ELF-1 (cell line): Measurements from ENCODE around the gene PTGES3.
"Not testable (repeated sequence)": the region's sequence is repeated elsewhere in the genome, so short reads cannot be mapped to it uniquely, and the experiment has no call there.

Source experiments
- DNase-seq: peaks from one replicate; pipeline ENCODE4 v3.0.0-alpha.2; 2016; ENCODE audit warnings: low read depth, low spot score

The PTGES3 gene

DNA sequence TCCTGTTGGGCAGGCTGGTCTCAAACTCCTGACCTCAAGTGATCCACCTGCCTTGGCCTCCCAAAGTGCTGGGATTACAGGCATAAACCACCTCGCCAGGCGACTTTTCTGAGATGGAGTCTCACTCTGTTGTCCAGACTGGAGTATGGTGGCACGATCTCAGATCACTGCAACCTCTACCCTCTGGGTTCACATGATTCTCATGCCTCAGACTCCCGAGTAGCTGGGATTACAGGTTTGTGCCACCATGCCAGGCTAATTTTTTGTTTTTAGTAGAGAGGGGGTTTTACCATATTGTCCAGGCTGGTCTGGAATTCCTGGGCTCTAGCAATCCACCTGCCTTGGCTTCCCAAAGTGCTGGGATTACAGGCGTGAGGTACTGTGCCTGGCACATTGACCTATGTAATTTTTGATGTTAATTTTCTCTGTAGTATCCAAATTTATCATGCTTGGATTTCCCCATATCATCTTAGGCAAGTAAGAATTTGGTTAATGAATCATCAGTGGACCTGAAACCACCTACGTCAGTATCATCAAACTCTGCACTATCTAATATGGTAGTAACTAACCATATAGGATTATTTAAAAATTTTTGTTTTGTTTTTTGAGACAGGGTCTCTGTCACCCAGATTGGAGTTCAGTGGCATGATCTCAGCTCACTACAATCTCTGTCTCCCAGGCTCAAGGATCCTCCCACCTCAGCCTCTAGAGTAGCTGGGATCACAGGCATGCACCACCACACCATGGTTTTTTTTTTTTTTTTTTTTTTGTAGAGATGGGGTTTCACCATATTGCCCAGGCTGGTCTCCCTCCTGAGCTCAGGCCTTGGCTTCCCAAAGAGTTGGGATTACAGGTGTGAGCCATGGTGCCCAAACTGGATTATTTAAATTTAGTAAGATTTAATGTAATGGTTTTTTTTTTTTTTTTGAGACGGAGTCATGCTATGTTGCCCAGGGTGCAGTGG is 30.4 kb downstream of the PTGES3 start:
- no peak for DNase-seq

DNA sequence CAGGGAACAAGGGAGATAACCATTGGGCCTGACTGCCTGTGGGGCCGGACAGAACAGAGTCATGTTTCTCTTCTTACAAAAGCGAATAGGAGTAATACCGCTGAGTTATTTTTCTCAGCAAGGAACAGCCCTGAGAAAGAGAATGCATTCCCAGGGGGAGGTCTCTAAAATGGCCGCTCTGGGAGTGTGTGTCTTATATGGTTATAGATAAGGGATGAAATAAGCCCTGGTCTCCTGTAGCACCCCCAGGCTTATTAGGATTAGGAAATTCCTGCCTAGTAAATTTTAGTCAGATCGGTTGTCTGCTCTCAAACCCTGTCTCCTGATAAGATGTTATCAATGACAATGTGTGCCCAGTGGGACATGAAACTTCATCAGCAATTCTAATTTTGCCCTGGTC is 34.3 kb downstream of the PTGES3 start:
- DNase-seq = not testable (repeated sequence)

DNA sequence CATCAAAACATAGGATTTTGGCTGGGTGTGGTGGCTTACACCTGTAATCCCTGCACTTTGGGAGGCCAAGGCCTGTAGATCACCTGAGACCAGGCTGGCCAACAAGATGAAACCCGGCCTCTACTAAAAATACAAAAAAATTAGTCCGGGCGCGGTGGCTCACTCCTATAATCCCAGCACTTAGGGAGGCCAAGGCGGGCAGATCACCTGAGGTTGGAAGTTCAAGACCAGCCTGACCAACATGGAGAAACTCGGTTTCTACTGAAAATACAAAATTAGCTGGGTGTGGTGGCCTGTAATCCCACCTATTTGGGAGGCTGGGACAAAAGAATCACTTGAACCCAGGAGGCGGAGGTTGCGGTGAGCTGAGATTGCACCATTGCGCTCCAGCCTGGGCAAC is 40.1 kb downstream of the PTGES3 start:
- not testable (repeated sequence) for DNase-seq

DNA sequence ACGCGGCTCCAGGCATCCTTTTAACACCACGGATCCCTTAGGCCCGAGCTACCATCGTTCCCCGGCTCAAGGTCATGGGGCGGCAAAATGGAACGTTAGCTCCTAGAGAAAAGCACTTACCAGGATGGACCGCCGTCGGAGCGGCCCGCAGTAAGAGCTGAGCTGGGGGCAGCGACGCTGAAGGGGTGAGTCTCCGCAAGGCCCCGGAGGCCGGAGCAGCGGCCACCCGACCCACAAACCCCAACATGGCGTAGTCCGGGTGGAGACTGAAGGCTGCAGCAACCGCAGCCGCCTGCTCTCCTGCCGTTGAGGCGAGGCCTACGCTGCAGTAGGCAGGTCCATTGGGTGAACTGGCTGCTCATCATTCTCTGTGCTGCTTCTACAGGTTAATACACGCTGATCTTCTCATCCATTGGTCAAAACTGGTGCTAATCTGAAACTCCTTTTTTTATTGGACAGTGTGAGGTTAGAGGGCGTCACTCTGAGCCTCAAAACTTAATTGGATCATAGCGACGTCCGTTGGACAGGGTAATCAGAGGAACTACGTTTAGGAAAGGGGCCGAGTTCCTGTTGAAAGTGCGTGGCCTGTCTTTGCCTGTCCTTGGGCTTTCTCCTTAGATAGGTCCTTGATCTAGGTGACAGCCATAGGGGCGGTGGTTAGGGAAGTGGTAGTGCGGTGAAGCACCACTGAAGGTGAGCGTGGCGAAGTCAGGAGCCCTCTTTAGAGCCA is 42.2 kb downstream of the PTGES3 start, which contains the start of gene ATP5F1B:
Gene ATP5F1B (minus strand): TSS at position 268 of the 730 bp plus-strand sequence. CDS start 21 bp downstream, at position 247.
- DNase-seq = peak; percentile 99

DNA sequence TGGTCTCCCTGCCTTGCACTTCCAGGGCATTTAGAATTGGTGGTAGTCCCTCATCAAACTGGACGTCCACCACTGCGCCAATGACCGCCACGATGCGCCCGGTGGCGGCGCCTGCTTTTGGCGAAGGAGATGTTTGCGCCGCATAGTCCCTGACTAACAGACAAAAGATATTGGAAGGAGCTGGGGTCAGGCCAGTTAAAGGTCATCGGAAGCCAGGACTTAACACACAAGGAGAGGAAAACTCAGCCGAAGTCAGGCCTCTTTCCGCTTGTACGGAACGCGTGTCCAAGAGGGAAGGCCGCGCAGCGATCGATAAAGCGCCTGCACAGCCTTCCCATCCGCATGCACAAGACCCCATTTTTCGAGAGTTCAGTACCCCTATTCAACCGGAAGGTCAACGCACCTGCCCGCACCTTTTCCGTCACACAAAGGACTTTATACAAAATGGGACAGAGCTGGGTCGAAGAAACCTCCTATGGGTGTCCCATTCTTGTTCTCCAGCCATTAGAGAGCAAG is 42.8 kb downstream of the PTGES3 start:
- peak; percentile 31 for DNase-seq

DNA sequence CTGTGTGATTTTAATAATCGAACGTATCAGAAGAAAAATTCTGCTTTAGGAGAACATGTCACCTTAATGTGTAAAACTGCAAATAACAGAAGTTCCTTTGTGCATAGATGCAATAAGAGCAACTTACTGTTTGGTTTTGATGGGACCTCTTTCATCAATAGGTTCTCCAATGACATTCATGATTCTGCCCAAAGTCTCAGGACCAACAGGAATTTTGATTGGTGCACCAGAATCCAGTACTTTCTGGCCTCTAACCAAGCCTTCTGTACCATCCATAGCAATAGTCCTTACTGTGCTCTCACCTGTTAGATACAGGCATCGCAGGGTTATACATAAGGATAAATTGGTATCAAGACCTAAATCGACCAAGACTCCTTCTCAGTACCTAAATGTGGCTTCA is 43.4 kb downstream of the PTGES3 start:
- no peak for DNase-seq

DNA sequence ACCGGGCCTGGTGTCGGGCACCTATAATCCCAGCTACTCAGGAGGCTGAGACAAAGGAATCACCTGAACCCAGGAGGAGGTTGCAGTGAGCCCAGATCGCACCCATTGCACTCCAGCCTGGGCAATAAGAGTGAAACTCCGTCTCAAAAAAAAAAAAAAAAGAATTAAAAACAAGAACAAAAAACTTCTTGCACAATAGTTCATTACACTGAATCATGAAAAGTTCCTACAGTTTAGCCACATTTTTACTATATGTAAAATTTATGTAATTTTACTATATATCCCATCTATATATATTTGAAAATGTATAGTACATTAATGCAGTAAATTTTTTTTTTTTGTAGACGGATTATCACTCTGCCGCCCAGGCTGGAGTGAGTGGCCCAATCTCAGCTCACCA is 46.9 kb downstream of the PTGES3 start:
- no peak for DNase-seq

DNA sequence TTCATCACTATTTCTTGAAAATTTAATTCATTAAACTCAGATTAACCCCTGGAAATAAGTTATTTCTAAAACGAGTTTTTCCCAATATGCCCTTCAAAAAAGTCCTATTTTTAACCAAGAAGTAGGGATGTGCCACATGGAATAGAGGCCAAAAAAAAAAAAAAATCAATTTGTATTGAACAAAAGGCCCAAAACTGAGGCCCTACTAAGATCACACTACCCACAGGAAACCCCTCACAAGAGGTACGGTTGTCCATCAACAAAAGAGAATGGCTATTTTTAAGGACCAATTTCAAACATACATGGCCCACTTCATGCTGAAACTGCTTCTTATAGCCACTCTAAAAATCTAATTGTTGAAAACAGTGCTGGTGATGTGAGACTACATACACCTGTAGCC is 50.5 kb downstream of the PTGES3 start:
- no peak for DNase-seq

DNA sequence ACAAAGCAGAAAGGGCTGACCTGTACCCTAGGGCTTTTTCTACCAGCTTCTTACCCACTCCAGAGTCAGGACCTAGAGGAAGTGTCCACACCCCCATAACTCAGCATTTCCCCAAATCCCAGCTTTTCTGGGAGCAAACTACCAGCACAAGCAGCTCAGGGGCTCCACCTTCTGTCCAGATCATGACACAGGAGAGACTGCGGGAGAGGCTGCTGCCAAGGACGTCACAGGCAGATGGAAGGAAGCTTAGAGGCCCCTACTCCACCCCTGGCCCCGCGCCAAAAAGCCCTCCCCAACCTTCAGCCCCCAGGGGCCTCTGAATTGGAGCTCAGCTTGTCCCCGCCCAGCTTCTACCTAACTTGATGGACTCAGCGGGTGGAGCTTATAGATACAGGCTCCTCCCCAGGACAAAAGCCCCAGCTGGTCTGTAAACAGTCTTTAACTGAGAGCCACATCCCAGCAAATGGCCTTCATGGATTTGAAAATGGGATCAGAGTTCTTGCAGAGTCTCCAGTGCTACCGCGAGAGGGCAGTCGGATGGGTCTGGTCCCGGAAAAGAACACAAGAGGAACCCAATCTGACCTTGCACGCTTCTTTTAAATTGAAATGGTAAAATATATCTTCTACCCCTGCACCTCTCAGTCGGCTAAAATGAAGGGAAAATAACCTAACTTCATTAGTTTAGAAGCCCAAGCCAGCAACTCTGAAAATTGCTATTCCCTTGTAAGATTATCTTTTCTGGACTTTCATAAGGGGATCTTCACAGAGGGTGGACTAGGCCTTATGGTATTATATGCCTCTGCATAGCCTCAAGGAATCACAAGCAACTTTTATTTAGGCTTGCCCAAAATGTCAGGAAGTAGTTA is 51.2 kb downstream of the PTGES3 start:
- peak; percentile 99 for DNase-seq

DNA sequence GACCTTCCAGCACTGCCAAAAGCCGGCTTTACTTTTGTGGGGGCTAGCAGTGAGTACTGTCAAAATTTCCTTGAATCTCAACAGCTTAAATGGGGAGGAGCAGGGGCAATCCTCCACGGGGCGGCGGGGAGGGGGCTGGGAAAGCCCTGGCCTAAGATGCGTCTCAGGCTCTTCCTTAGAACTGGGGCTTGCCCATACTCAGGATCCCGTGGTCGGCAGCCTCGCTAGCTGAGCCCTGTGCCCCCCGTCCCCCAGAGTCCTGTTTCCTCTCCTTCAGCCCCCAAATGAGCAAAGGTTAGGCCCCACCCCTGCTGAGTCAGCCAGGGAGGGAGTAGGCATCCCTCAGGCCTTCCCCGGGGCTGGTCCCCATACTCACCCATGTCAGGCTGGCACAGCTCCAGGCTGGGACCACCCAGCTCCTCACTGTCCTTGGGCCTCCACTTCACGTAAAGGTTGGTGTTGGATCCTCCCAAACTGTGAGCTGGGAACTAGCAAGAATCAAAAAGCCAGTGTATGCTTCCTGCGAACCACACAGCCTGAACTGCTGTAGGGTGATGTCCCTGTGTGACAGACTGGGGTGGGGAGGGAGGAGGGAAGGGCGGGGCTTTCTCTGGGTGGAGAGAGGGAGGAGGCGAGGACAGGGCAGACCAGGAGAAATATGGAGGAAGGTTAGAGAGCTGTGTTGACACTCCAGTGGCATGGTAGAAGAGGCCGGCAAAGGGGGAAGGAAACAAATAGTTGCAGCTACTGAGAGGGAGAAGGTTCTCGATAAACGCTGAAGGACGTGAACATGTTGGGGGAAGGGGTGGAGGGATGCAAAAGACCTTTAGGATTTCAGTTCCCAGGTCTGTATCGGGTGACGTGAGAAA is 52.0 kb downstream of the PTGES3 start:
- DNase-seq = peak; percentile 85

DNA sequence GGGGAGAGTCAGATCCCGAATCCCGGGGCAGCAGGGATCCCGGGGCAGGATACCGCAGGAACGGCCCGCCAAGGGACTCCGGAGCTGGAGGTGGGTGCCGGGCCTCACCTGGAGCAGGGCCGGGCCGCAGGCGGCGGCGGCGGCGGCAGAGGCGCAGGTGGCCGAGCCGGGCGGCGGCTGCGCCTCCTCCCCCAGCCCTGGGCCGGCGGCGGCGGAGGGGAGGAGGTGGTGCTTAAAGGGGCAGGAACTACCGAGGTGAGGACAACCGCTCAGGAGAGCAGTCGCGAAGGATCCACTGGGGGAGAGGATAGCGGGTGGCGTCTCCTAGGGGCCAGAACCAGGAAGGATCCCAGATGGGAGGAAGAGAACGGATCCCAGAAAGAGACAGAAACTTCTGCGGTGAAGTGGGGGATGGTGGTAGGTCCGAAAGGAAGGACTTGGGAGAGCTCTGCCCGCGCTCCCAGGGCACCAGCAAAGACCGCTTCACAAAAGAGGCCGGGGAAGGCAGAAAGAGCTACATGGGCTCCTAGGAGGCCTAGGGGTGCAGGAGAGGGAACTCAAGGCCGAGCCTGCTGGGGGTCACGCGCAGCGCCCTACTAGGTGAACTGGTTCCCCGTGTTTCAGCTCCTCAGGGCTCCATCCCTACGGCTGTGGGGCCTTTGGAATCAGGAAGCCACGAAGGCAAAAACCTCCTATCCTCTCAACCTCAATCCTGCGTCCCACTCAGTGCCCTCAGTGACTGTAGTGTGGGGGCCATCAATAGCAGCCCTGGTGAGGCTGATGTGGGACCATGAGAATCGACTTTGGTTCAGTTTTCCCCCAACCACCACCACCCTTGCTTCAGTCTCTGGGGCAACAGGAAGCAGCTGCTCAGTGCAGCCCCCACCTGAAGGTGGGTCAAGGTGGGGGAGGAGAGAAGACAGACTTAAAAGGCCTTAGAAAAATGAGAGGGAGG is 53.0 kb downstream of the PTGES3 start:
- peak; percentile 87 for DNase-seq

DNA sequence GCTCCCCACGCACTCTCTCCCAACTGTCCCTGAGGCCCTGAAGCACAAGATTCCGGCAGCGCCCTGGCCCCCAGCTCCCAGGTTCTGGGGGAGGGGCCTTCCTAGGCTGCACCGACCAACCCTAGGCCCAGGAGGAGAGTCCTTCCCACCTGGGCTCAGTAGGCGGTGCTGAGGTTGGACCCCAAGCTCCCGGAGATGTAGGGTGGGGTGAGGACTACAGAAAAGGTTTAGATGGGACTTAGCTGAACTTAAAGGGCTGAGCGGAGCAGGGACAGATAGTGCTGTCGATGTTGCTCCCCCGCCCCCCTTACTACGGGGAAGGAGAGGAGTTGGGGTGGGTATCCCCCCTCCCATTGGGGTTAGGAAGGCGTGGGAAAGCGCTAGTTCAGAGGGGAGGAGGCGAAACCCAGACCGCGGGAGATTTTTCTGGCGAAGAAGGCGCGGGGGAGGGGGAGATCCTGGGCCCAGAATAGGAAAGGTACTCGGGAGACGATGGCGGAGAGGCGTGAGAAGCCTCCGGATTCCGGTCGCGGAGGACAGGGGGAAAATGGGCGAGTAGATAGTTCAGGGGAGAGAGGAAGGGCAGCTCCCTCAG is 53.7 kb downstream of the PTGES3 start:
- peak; percentile 85 for DNase-seq

DNA sequence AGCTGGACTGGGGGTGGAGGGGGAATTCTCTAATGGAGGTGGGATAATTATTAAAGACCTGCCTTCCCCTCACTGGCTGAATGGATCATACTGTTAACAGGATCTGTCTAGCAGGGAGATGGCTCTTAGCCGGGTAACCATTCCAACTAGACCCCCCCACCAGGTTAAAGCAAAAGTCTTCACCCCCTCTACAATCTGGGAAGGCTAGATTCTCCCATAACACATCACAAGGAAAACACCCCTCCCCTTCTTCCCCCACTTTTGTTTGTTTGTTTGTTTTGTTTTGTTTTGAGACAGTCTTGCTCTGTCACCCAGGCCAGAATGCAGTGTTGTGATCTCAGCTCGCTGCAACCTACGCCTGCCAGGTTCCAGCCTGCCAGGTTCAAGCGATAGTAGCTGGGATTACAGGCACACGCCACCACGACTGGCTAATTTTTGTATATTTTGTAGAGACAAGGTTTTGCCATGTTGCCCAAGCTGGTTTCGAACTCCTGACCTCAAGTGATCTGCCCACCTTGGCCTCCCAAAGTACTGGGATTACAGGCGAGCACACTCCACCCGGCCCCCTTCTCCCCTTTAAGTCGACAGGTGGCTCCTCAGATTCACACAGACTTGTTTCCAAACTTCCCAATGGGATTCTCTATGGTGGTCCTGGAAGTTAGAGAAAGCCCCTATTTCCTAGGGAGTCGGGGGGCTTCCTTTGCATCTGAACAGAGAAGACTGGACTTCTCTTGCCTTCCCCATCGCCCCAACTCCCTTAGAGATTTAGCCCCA is 54.4 kb downstream of the PTGES3 start:
- DNase-seq = no peak

DNA sequence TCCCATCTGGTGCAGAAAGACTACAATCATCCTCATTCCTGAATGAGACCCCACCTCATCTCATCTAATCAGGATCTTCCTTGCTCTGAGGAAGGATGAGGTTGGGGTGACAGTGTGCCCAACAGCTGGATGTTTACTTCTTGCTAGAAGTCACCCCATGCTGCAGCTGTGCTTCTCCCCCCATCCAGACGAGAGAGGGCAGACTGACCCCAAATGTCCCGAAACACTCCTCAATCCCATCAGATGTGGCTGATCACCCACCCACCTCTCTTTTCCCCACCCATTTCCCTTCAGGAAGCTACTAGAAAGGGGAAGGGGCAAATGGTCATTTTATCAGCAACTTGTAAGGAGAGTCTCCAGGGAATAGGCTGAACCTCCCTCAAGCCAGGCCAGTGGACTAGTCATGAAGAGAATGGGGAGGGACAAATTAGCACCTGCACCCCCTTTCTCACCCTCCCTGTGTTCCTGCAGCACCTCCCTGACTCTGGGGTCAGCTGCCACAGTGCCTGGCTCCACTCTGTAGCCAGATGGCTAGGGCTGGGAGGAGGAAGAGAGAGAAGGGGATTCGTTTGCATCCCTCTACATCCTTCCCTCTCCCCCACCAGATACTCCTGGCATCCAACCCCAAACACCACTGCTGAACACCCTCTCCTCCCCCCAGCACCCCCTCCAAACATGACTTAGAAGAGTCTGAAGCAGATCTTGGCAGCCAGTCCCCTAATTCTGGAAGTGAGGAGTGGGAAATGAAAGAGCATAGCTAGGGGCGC is 55.2 kb downstream of the PTGES3 start:
- no peak for DNase-seq

DNA sequence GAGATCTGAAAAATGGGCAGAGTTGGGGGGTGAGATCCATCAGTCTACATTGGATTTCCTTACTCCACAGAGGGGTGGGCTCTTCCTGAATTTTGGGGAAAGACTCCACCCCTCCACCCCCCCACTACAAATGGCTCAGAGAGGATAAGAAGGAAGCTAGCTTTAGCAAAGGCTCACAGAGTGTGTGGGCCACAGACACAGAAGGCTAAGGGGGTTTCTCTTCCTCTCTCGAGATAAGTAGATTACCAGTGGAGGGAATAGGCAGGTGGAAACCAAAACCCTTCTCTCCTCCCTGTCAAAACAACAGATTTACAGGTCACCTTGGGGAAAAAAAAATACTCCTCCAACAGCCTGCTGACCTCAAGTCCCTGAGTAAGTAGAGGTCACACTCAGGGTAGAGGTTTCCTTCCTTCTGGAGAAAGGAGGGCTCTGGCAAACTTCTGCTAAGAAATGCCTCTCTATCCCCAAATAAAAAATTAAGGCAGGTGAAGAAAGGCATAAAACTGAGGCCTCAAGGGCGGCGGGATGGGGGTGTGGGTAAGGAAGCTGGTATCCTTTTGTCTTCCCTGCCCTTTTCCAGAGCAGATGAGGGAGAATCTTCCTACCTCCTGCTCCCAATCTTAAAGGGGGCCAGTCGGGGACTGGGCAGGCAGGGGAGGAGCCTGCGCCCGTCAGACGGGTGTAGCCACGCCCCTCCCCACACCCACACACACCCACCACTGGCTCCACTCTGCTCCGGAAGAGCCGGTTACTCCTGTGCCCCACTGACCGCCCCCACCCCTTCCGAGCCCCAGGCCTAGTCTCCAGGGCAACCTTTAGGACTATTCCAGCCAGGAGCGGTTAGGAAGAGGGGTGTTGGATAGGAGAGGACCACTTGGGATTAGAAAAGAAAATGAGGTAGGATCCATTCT is 56.0 kb downstream of the PTGES3 start:
- peak; percentile 78 for DNase-seq

DNA sequence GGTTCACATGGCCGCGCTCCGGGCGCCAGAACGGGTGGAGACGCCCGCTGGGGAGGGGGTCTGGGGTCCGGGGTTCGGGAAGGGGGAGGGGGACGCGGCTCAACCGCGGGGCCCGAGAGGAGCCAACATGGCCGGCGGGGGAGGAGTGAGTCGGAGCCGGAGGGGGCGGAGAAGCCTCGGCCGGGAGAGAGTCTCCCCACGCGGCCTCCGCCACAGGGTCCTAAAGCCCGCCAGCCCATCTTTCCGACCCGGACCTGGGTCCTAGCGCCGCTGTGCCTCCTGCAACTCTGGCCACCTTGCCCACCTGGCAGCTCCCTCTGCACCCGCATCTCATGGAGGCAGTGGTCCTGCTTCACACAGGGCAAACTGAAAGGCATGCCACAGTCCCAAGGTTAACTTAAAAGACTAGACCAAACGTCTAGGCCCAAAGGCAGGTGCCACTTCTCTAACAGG is 57.9 kb downstream of the PTGES3 start, which contains the start of gene BAZ2A:
Gene BAZ2A (minus strand): TSS at position 147 of the 453 bp plus-strand sequence. CDS start 12,796 bp downstream, outside the sequence.
- DNase-seq = peak; percentile 81
